A673 (cell line): ENCODE measurements around the gene TINAGL1. TPM values are rescaled to one million over a fixed set of nuclear protein-coding genes. Genes with fewer than 3 reads are reported as not detected.

Experiments
- BruUV-seq: library from RNA; stranded (reverse); fragments of 400-500 nt; replicated peaks from 2 replicates; lab custom pipeline; 2021; lab: Mats Ljungman, UMichigan
- CTCF ChIA-PET: fragments of 300-600 bp; sonication (Branson Sonifier 250); formaldehyde crosslinking; loops from one replicate; lab custom pipeline; 2022; ENCODE audit warnings: antibody characterized with exemption; lab: Charles Lee
- POLR2A ChIA-PET: fragments of 300-600 bp; sonication (Branson Sonifier 250); formaldehyde crosslinking; loops from one replicate; lab custom pipeline; 2022; ENCODE audit warnings: antibody characterized with exemption; ENCODE audit not compliant: low non-redundant PET; lab: Charles Lee
- DNase-seq: peaks from one replicate; pipeline ENCODE4 v3.0.0-alpha.2; 2015; ENCODE audit warnings: low spot score
- H3K27ac ChIP-seq: fragments of 200-600 bp; sonication (generic); 2 replicates; pipeline ENCODE4 v1.5.1; 2016; ENCODE audit warnings: mixed run types, low read depth, mild to moderate bottlenecking, mixed read lengths, antibody characterized with exemption, low read length; ENCODE audit not compliant: poor library complexity, severe bottlenecking
- H3K27me3 ChIP-seq: fragments of 200-600 bp; sonication (generic); replicated peaks from 2 replicates; pipeline ENCODE4 v1.6.1; 2017; ENCODE audit warnings: mixed run types, low read depth, mild to moderate bottlenecking, mixed read lengths, antibody characterized with exemption, low read length; ENCODE audit not compliant: insufficient read depth, poor library complexity
- H3K36me3 ChIP-seq: fragments of 200-600 bp; sonication (generic); 2 replicates; pipeline ENCODE4 v1.6.1; 2016; ENCODE audit warnings: mixed run types, mild to moderate bottlenecking, mixed read lengths, antibody characterized with exemption, low read length; ENCODE audit not compliant: insufficient read depth, poor library complexity, severe bottlenecking
- H3K4me1 ChIP-seq: fragments of 200-600 bp; sonication (generic); 2 replicates; pipeline ENCODE4 v1.6.1; 2017; ENCODE audit warnings: mixed run types, mild to moderate bottlenecking, mixed read lengths, antibody characterized with exemption, low read length; ENCODE audit not compliant: insufficient read depth, poor library complexity, severe bottlenecking
- H3K4me3 ChIP-seq: fragments of 200-600 bp; sonication (generic); 2 replicates; pipeline ENCODE4 v1.5.1; 2016; ENCODE audit warnings: low read depth, mixed run types, mild to moderate bottlenecking, mixed read lengths, low read length; ENCODE audit not compliant: poor library complexity, severe bottlenecking
- H3K9me3 ChIP-seq: fragments of 200-600 bp; sonication (generic); 2 replicates; pipeline ENCODE4 v1.6.1; 2016; ENCODE audit warnings: mixed run types, low read depth, mild to moderate bottlenecking, mixed read lengths, antibody characterized with exemption, low read length; ENCODE audit not compliant: poor library complexity, severe bottlenecking
- CTCF ChIP-seq: fragments of 300-800, 200-600 bp; sonication (generic); conservative IDR thresholded peaks from 2 replicates; pipeline ENCODE4 v1.5.1; 2017; ENCODE audit warnings: low read depth, mild to moderate bottlenecking, antibody characterized with exemption, low read length, moderate library complexity, mixed read lengths
- EZH2 ChIP-seq: fragments of 200-600 bp; sonication (generic); IDR thresholded peaks from 2 replicates; pipeline ENCODE4 v1.6.1; 2017; ENCODE audit warnings: borderline replicate concordance, low read depth, mild to moderate bottlenecking, mixed read lengths, antibody characterized with exemption, low read length; ENCODE audit not compliant: poor library complexity, severe bottlenecking
- intact Hi-C: fragments of 100-400 bp; cut with micrococcal nuclease; formaldehyde crosslinking; loops from one replicate; pipeline ENCODE4 v1.10.0; 2022; ENCODE audit not compliant: unreplicated experiment
- total RNA-seq: library from RNA; stranded (reverse); gene quantifications from 2 replicates; pipeline ENCODE4 v1.2.3, GENCODE V29; 2021

Gene TINAGL1
- total RNA-seq, 1 experiment from 2014 or later: not detected

DNA sequence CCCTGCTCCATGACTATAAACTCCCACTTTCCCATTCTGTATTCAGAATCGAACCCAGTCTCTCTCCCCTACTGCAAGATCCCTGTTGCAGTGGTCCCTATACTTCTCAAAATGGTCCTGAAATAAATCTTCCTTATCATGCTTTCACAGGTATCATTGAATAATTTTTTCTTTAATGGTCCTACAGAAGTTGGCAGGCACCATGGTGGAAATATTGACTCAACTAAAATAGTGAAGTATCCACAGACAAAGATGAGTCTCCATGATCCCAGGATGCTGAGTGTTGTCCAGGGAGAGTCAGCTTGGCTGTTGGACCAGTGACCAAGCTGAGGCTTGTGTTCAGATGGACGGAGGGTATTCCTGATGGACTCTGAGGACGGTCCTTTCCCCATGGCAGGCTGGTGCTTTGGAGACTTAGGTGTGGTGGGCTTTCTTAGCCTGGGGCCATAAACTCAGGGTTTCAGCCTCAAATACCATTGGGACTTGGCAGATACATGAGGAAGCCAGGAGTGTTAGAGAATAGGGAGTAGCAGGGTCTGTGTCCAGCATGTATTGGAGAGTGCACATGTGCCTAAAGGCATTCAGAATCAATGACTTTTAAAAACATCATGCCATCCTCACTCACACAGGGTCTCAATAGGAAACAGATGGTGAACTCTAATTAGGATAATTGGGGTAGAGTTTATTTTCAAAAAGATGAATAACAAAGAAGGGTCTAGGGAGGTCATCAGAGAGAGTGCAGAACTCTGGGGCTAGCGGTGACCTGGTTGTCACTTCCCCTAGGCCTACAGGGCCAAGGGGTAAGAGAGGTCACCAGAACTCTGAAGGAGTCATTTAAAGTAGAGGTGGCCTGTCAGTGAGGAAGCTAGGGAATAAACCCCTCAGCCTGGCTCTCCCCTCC is 19.8 kb downstream of the TINAGL1 start:
- DNase-seq: no peak
- no peaks in the 10 kb centered on the region for H3K27me3 ChIP-seq
- no peak overlapping the region for H3K27ac ChIP-seq
- H3K9me3 ChIP-seq: no peaks in the 10 kb centered on the region
- H3K4me1 ChIP-seq: no peaks in the 10 kb centered on the region
- no peaks in the 10 kb centered on the region for H3K36me3 ChIP-seq
- BruUV-seq: no TSS peak
- H3K4me3 ChIP-seq: no peak overlapping the region
- CTCF ChIA-PET: interaction anchor here (0.6 kb wide), 1 partner anchor 114 kb away, joined by 4 read pairs; no protein-coding TSS in a partner anchor
- intact Hi-C loops: loop anchor here (2.0 kb wide), 1 partner anchor 31 kb away; no protein-coding TSS in a partner anchor
- TF ChIP-seq CTCF: no peak
- no peak for TF ChIP-seq EZH2
- POLR2A ChIA-PET: no interaction called here

DNA sequence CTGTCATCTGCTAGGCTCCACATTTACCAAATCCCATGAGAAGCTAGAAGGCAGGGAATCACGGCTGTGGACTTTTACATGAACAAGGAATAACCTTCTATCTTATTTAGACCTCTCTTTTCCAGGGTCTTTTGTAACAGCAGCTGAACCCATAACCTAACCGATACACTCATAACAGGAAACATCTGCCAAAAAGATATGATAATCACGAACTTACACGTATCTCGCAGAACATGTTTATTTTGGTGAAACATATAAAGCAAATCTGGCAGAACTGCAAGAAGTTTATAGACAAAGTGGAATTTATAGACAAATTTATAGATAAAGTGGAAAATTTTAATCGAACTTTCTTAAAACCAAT is 20.4 kb downstream of the TINAGL1 start:
- Histone ChIP-seq H3K27me3 (no peaks in the 10 kb centered on the region), H3K4me3 (no peak overlapping the region), H3K9me3 (no peaks in the 10 kb centered on the region), H3K4me1 (no peaks in the 10 kb centered on the region), H3K36me3 (no peaks in the 10 kb centered on the region), H3K27ac (no peak overlapping the region)
- no peak for DNase-seq
- ChIA-PET CTCF (no interaction called here), POLR2A (no interaction called here)
- no peak for TF ChIP-seq EZH2
- no peak for TF ChIP-seq CTCF
- no TSS peak for BruUV-seq
- intact Hi-C loops: no loop called here

DNA sequence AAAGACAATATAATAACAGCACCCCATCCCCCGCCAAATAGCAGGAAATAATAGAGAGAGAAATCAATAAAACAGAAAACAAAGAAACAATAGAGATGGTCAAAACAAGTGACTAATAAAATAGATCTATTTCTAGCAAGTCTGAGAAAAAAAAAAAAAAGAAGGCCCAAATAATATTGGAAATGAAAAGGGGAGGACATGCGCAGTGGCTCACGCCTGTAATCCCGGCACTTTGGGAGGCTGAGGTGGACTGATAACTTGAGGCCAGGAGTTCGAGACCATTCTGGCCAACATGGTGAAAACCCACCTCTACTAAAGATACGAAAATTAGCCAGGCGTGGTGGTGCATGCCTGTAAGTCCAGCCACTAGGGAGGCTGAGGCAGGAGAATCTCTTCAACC is 22.7 kb downstream of the TINAGL1 start:
- no TSS peak for BruUV-seq
- POLR2A ChIA-PET: no interaction called here
- CTCF ChIA-PET: no interaction called here

More for the DNA sequence above, 22.7 kb downstream of the TINAGL1 start:
- H3K9me3 ChIP-seq: no peaks in the 10 kb centered on the region
- no peak overlapping the region for H3K27ac ChIP-seq
- no peak for DNase-seq
- no peaks in the 10 kb centered on the region for H3K4me1 ChIP-seq
- TF ChIP-seq CTCF (no peak), EZH2 (no peak)
- H3K4me3 ChIP-seq: no peak overlapping the region
- intact Hi-C loops: no loop called here
- no peaks in the 10 kb centered on the region for H3K36me3 ChIP-seq
- no peaks in the 10 kb centered on the region for H3K27me3 ChIP-seq
